HG03060 (cell line): ENCODE results near the gene DUSP3.
"Not testable (repeated sequence)": the region's sequence is repeated elsewhere in the genome, so short reads cannot be mapped to it uniquely, and the experiment has no call there.

ENCODE experiments used
- ATAC-seq: cut with Tn5 transposase; IDR thresholded peaks from one replicate; pipeline ENCODE4 v1.9.1; 2021; ENCODE audit warnings: low read depth, moderate number of reproducible peaks; ENCODE audit not compliant: unreplicated experiment

The DUSP3 gene

DNA sequence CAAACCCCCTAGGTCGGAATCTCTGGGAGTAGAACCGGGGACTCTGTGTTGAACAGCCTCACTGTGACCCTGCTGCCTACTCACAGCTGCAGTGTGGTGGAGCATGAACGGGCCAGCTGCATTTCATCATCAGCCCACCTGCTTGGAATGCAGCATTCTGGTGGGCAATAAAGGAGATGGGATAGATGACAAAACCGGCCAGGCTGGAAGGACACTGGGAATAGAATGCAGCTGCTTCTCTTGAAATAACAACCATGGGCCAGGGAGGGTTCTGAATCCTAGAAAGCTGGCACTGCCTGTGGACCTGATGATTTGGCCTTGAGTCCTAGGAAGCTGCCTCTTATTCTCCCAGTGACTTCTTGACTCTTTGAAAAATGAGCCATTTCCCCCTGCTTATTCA, 25.0 kb upstream of the DUSP3 start:
- no peak for ATAC-seq

DNA sequence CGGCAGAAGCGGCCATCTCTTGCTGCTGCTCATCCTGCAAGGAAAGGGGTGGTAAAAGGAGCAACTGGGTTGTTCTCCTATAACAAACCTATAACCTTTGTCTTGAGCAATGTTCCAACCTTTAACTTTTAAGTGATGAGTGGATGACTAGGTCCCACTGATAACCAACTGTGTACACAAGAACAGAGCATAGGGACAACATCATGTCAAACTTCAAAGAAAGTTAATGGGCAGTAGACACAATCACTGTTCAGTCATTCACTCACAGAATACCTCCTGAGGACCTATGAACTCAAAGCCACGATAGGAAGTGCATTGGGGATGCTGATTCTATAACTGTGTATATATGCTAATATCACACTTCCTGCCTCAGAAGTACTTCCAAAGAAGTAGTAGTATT, 23.1 kb upstream of the DUSP3 start:
- ATAC-seq, result no peak

GRCh38 chr17:43800736-43801135, 22.0 kb upstream of the DUSP3 start:
- no peak for ATAC-seq

DNA sequence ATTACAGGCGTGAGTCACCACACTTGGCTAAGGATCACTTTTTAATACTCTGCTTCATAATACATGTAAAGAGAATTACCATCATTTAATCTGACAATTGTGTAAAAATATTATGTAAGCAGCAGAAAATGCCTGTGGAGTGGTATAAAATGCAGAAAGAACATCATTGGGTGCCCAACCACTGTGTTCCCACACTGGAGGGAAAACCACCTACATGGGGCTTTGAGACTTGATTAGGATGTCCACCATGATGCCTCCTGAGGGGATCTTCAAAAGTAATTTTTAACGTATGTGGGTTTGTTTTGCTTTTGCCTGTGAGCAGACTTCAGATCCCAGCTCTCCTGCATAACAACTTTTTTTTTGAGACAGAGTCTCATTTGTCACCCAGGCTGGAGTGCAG, 20.3 kb upstream of the DUSP3 start:
- no peak for ATAC-seq

DNA sequence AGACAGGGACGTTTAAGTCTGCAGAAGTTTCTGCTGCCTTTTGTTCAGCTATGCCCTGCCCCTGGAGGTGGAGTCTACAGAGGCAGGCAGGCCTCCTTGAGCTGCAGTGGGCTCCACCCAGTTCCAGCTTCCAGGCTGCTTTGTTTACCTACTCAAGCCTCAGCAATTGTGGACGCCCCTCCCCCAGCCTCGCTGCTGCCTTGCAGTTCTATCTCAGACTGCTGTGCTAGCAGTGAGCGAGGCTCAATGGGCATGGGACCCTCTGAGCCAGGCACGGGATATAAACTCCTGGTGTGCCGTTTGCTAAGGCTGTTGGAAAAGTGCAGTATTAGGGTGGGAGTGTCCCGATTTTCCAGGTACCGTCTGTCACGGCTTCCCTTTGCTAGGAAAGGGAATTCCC, 19.2 kb upstream of the DUSP3 start:
- ATAC-seq, result not testable (repeated sequence)

DNA sequence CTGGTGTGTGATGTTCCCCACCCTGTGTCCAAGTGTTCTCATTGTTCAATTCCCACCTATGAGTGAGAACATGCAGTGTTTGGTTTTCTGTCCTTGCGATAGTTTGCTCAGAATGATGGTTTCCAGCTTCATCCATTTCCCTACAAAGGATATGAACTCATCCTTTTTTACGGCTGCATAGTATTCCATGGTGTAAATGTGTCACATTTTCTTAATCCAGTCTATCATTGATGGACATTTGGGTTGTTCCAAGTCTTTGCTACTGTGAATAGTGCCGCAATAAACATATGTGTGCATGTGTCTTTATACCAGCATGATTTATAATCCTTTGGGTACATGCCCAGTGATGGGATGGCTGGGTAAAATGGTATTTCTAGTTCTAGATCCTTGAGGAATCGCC, 13.9 kb upstream of the DUSP3 start:
- ATAC-seq, result not testable (repeated sequence)

GRCh38 chr17:43791589-43791988, 12.8 kb upstream of the DUSP3 start:
- no peak for ATAC-seq

GRCh38 chr17:43790311-43790940, 11.6 kb upstream of the DUSP3 start:
- no peak for ATAC-seq

GRCh38 chr17:43789482-43789881, 10.7 kb upstream of the DUSP3 start:
- ATAC-seq, result no peak

- no peak for ATAC-seq
These were observed 9.8 kb upstream of the DUSP3 start for GRCh38 chr17:43788540-43788939.

GRCh38 chr17:43787728-43788127, 9.0 kb upstream of the DUSP3 start:
- ATAC-seq, result no peak

DNA sequence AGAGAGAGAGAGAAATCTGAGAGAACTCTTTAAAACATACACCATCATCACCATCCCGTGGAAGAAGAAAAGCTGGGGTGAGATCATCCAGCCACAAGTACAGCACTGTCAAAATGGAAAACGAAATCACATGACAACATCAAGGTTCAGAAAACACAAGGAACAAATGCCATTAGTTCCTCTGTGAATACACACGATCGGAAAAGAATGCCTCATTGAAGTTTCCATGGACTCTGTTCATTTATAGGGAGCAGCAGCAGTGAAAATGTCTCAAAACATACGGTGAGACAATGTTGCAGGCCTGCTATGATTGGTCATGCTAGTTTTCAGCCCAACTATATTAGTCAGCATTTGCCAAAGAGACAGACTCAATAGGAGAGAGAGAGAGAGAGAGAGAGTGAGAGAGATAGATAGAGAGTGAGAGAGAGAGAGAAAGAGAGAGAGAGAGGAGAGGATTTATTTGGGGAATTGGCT, 5.9 kb upstream of the DUSP3 start:
- no peak for ATAC-seq

DNA sequence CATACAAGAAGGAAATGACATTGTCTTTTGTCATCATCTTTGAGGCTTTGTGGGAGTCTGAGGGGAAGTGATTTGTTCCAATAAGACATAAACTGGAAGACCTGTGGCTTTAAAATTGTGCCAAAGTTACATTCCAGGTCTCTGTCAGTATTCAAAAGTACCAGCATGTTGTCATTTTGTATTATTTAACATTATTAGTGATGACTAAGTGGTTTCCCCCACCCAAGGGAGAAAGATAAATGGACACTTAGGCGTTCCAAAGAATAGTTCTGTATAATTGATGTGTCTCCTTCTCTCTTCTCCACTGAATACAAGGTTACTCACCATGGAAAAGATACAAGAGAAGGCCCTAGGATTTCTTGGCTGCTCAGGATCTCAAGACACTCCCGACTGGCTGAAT, 5.3 kb upstream of the DUSP3 start:
- ATAC-seq, result no peak

GRCh38 chr17:43782913-43783680, 4.3 kb upstream of the DUSP3 start:
- ATAC-seq, result no peak

DNA sequence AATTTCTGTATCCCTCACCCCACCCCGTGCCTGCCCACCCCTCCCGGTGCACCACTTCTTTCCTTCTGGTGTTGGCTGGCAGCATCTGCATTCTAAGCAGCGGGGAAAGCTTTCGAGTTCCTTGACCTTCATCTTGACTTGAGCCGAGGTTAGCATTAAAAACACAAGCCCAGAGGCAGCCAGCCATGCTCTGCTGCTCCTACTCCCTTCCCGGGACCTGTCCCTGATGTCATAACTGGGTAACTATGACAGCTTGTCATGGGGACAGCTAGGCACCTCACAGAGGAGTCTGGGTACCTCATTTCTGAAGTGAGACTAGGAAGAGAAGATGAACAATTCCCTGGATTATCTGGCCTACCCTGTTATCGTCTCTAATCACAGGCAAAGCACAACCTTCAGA, 1.4 kb upstream of the DUSP3 start, which contains the start of gene CFAP97D1:
Gene CFAP97D1, plus strand, starts transcription at position 301 of the 400 bp plus-strand sequence. Its CDS starts 28 bp downstream, at position 329.
- no peak for ATAC-seq

- ATAC-seq, result no peak
These were observed 658 bp upstream of the DUSP3 start for GRCh38 chr17:43779145-43780125.

GRCh38 chr17:43774304-43775250, 4.2 kb downstream of the DUSP3 start:
- no peak for ATAC-seq

- ATAC-seq, result no peak
These were observed 5.7 kb downstream of the DUSP3 start for GRCh38 chr17:43772877-43773648.

- no peak for ATAC-seq
These were observed 7.3 kb downstream of the DUSP3 start for GRCh38 chr17:43771463-43771862.
